ENCODE measurements around the gene WDR91.

WDR91 gene

GRCh38 chr7:135160098-135160857, 51.0 kb downstream of the WDR91 start:
- no peak for DNase-seq

- DNase-seq, result no peak
Measured at GRCh38 chr7:135159359-135160085, 51.8 kb downstream of the WDR91 start.

GRCh38 chr7:135158874-135159273, 52.5 kb downstream of the WDR91 start:
- DNase-seq, result no peak

- DNase-seq, result no peak
Measured at GRCh38 chr7:135158141-135158655, 53.1 kb downstream of the WDR91 start.

GRCh38 chr7:135156290-135156689, 55.0 kb downstream of the WDR91 start:
- no peak for DNase-seq

- DNase-seq, result no peak
Measured at GRCh38 chr7:135154734-135155133, 56.6 kb downstream of the WDR91 start.

GRCh38 chr7:135152442-135152841, 58.9 kb downstream of the WDR91 start:
- DNase-seq, result no peak

- no peak for DNase-seq
Measured at GRCh38 chr7:135151533-135151932, 59.8 kb downstream of the WDR91 start.

GRCh38 chr7:135151132-135151531, 60.2 kb downstream of the WDR91 start:
- DNase-seq, result no peak

GRCh38 chr7:135150072-135150782, 61.1 kb downstream of the WDR91 start:
- DNase-seq, result no peak

- no peak for DNase-seq
Measured at GRCh38 chr7:135147899-135148721, 63.2 kb downstream of the WDR91 start, which contains the start of gene TMEM140. TMEM140 (plus strand) TSS chr7:135148072; CDS start chr7:135164442, 16,370 bp downstream.

- DNase-seq, result no peak
Measured at GRCh38 chr7:135147341-135147898, 63.9 kb downstream of the WDR91 start.

GRCh38 chr7:135143885-135144668, 67.2 kb downstream of the WDR91 start:
- no peak for DNase-seq
